Mesendoderm (in vitro differentiated cells): ENCODE results near the gene BCKDK.
A peak's percentile ranks its signal among the peaks of the same experiment; 100 is the strongest.

ENCODE experiments used
- DNase-seq: peaks from one replicate; pipeline ENCODE4 v3.0.0; 2013
- H2AK5ac ChIP-seq: 2 replicates; pipeline ENCODE4 v1.6.1; 2013; ENCODE audit warnings: low read length, inconsistent platforms
- H2BK120ac ChIP-seq: 2 replicates; pipeline ENCODE4 v1.6.1; 2013; ENCODE audit warnings: low read depth, mild to moderate bottlenecking, low read length, moderate library complexity, mixed read lengths
- H2BK15ac ChIP-seq: replicated peaks from 2 replicates; pipeline ENCODE4 v1.6.1; 2013; ENCODE audit warnings: low read depth, mild to moderate bottlenecking, moderate library complexity
- H2BK5ac ChIP-seq: 2 replicates; pipeline ENCODE4 v1.6.1; 2013; ENCODE audit warnings: low read length, inconsistent platforms
- H3K18ac ChIP-seq: 2 replicates; pipeline ENCODE4 v1.6.1; 2013; ENCODE audit warnings: mild to moderate bottlenecking, low read length, mixed read lengths
- H3K23ac ChIP-seq: one replicate; pipeline ENCODE4 v1.6.1; 2013; ENCODE audit warnings: low read length
- H3K27ac ChIP-seq: 2 replicates; pipeline ENCODE4 v1.5.1; 2013; ENCODE audit warnings: low read depth, mild to moderate bottlenecking, inconsistent platforms, low read length, moderate library complexity
- H3K27me3 ChIP-seq: 2 replicates; pipeline ENCODE4 v1.6.1; 2013; ENCODE audit warnings: low read length, control low read depth, mild to moderate bottlenecking, inconsistent platforms; ENCODE audit not compliant: insufficient read depth, poor library complexity
- H3K36me3 ChIP-seq: 2 replicates; pipeline ENCODE4 v1.6.1; 2013; ENCODE audit warnings: low read length, inconsistent platforms; ENCODE audit not compliant: control insufficient read depth, insufficient read depth
- H3K4ac ChIP-seq: one replicate; pipeline ENCODE4 v1.6.1; 2013; ENCODE audit warnings: low read depth, mild to moderate bottlenecking, low read length, moderate library complexity
- H3K4me1 ChIP-seq: 2 replicates; pipeline ENCODE4 v1.6.1; 2013; ENCODE audit warnings: low read depth, low read length, inconsistent platforms; ENCODE audit not compliant: control insufficient read depth
- H3K4me2 ChIP-seq: 2 replicates; pipeline ENCODE4 v1.6.1; 2013; ENCODE audit warnings: low read length
- H3K4me3 ChIP-seq: 2 replicates; pipeline ENCODE4 v1.5.1; 2013; ENCODE audit warnings: mild to moderate bottlenecking, low read length
- H3K56ac ChIP-seq: one replicate; pipeline ENCODE4 v1.6.1; 2013; ENCODE audit warnings: low read length
- H3K79me1 ChIP-seq: 2 replicates; pipeline ENCODE4 v1.6.1; 2013; ENCODE audit warnings: low read length, inconsistent platforms
- H3K79me2 ChIP-seq: 2 replicates; pipeline ENCODE4 v1.6.1; 2013; ENCODE audit warnings: mild to moderate bottlenecking, low read length; ENCODE audit not compliant: control insufficient read depth, insufficient read depth
- H3K9ac ChIP-seq: 2 replicates; pipeline ENCODE4 v1.6.1; 2013; ENCODE audit warnings: low read length, inconsistent platforms
- H4K5ac ChIP-seq: one replicate; pipeline ENCODE4 v1.6.1; 2013; ENCODE audit warnings: low read length
- H4K8ac ChIP-seq: one replicate; pipeline ENCODE4 v1.6.1; 2013; ENCODE audit warnings: low read depth, mild to moderate bottlenecking, control low read depth, low read length, moderate library complexity
- WGBS: extraction: QIAGEN DNeasy Blood & Tissue Kit; methylation state at CpG from one replicate; pipeline ENCODE4 v1.1.7; 2013; ENCODE audit warnings: low lambda C conversion rate, missing lambda C conversion rate; ENCODE audit not compliant: insufficient coverage; ENCODE audit errors: extremely low coverage; 5-methylcytosine and 5-hydroxymethylcytosine counted together

The BCKDK gene

DNA sequence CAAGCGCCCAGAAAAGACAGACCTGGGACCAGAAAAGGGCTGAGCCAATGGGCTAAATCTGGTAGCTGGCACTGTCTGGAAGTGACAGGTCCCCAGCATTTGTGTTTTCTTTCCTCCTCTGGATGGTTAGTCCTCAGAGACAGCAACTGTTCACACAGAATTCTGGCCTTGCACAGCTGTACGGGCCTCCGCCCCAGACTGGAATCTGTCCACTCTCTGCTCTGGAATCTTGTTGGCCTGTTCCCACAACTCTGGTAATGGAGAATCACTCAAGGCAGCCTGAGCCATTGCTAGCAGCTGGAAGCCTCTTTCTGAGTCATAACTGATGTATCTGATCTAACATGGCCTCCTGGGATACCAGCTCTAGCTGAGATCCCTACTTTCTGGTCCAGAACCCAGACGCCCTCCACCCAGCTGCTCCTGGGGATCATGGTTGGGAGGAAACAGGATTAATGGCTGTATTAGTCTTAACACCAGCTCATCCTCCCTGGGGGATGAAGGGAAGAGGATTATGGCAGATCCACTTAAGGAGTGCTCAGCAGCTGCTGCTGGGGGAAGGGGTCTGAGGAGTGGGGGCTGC lies 43.2 kb upstream of the BCKDK start:
- no peaks in the 10 kb centered on the region for H3K4me1 ChIP-seq
- no peak for DNase-seq
- no peak overlapping the region for H2BK15ac ChIP-seq
- no peak overlapping the region for H3K56ac ChIP-seq
- H2BK5ac ChIP-seq, result no peak overlapping the region
- no peaks in the 10 kb centered on the region for H3K27me3 ChIP-seq
- no peak overlapping the region for H3K9ac ChIP-seq
- H3K4me2 ChIP-seq, result no peak overlapping the region
- no peak overlapping the region for H3K23ac ChIP-seq
- H2BK120ac ChIP-seq, result no peak overlapping the region
- WGBS, result no CpG with 5 or more reads among the region's 4 CpGs
- H3K4me3 ChIP-seq, result no peak overlapping the region
- no peak overlapping the region for H4K8ac ChIP-seq
- peaks cover 18% of the 10 kb centered on the region for H3K79me2 ChIP-seq
- no peak overlapping the region for H3K4ac ChIP-seq
- no peak overlapping the region for H4K5ac ChIP-seq
- no peak overlapping the region for H3K18ac ChIP-seq
- H3K79me1 ChIP-seq, result peaks cover 18% of the 10 kb centered on the region
- no peak overlapping the region for H2AK5ac ChIP-seq
- no peak overlapping the region for H3K27ac ChIP-seq
- H3K36me3 ChIP-seq, result peaks cover 3% of the 10 kb centered on the region

DNA sequence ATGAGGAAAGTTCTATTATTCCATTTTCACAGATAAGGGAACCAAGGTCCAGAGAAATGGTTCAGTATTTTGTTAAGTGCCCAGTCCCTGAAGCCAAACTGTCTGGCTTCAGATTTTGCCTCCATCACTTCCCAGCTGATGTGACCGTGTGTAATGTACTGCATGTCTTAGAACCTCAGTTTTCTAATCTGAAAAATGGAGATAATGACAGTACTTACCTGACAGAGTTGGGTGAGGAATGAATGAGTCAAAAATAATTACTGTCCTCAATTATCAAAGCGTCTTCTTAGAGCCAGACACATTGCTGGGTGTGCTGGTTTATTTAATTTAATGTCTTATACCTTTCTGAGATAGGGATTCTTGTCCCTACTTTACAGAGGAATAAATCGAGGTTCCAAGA lies 40.8 kb upstream of the BCKDK start:
- Histone ChIP-seq H3K4me3 (no peak overlapping the region), H3K79me2 (peaks cover 29% of the 10 kb centered on the region), H3K27ac (no peak overlapping the region), H3K4me2 (no peak overlapping the region), H3K4me1 (peaks cover 3% of the 10 kb centered on the region), H2BK15ac (no peak overlapping the region), H3K56ac (no peak overlapping the region), H3K9ac (no peak overlapping the region), H3K79me1 (peaks cover 23% of the 10 kb centered on the region), H3K23ac (no peak overlapping the region), H2BK120ac (no peak overlapping the region), H3K27me3 (no peaks in the 10 kb centered on the region), H2AK5ac (no peak overlapping the region), H4K5ac (no peak overlapping the region), H3K36me3 (peaks cover 2% of the 10 kb centered on the region), H3K4ac (no peak overlapping the region), H4K8ac (no peak overlapping the region), H3K18ac (no peak overlapping the region), H2BK5ac (no peak overlapping the region)
- DNase-seq, result no peak
- no CpG with 5 or more reads among the region's 3 CpGs for WGBS

DNA sequence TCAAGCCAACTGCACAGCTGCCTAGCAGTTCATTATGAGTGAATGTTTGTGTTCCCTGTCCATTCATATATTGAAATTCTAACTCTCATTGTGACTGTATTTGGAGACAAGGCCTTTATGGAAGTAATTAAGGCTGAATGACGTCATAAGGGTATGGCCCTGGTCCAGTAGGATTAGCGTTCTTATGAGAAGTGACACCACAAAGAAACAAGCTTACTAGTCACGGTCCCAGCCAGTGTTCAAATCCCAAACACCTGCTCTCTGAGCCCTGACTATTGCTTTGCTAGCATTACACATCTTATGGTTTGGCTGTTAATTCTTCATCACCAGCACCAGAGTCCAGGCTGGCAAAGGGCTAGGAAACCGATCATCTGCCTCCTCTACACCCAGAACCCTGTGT lies 36.3 kb upstream of the BCKDK start:
- Histone ChIP-seq H3K4me2 (peak overlapping the region; percentile 81), H3K4ac (peak overlapping the region; percentile 21), H3K4me1 (peaks cover 3% of the 10 kb centered on the region), H4K5ac (no peak overlapping the region), H2BK15ac (no peak overlapping the region), H3K23ac (no peak overlapping the region), H3K56ac (peak overlapping the region; percentile 94), H4K8ac (no peak overlapping the region), H3K27ac (no peak overlapping the region), H2BK5ac (no peak overlapping the region), H3K79me1 (peaks cover 23% of the 10 kb centered on the region), H3K4me3 (peak overlapping the region; percentile 81), H2BK120ac (no peak overlapping the region), H3K27me3 (no peaks in the 10 kb centered on the region), H3K36me3 (no peaks in the 10 kb centered on the region), H3K18ac (no peak overlapping the region), H3K79me2 (peaks cover 33% of the 10 kb centered on the region), H3K9ac (peak overlapping the region; percentile 90), H2AK5ac (no peak overlapping the region)
- DNase-seq, result no peak
- WGBS, result no CpG with 5 or more reads among the region's 4 CpGs

DNA sequence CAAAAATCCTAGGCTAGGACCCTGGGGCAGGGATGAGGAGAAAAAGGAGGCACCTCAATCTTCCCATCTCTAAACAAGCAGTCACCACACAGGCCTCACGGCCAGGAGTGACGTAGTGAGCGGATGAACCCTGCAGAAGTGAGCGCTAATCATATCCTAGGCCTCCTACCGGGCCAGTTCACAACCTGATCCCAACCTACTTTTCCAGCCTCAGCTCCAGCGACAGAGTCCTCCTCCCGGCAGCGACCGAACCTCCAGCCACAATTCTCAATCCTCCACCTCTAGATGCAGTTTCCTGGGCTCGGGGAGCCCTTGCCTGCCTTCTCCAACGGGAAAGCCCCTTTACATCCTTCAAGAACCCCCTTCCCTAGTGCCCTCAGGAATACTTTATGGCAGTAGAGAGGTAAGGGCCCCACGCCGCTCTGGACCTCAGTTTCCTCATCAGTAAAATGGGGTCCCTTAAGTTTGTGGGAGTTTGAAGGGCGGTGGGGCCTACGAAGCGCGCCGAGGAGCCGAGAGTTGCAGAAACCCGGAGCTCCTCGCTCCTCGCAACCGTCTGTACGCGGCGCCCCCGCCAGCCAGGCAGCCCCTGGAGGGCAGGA lies 35.5 kb upstream of the BCKDK start:
- H3K79me2 ChIP-seq, result peaks cover 33% of the 10 kb centered on the region
- peak overlapping the region; percentile 7 for H2AK5ac ChIP-seq
- peak overlapping the region; percentile 81 for H3K4me3 ChIP-seq
- no peak overlapping the region for H2BK120ac ChIP-seq
- H4K8ac ChIP-seq, result no peak overlapping the region
- peaks cover 21% of the 10 kb centered on the region for H3K79me1 ChIP-seq
- H3K4me2 ChIP-seq, result peak overlapping the region; percentile 81
- no peak overlapping the region for H2BK15ac ChIP-seq
- no peak overlapping the region for H4K5ac ChIP-seq
- peak overlapping the region; percentile 17 for H3K27ac ChIP-seq
- H3K4ac ChIP-seq, result peak overlapping the region; percentile 11
- peak overlapping the region; percentile 90 for H3K9ac ChIP-seq
- H3K18ac ChIP-seq, result peak overlapping the region; percentile 29
- H3K27me3 ChIP-seq, result no peaks in the 10 kb centered on the region
- H3K36me3 ChIP-seq, result no peaks in the 10 kb centered on the region
- H3K56ac ChIP-seq, result peak overlapping the region; percentile 94
- WGBS, result no CpG with 5 or more reads among the region's 27 CpGs
- H2BK5ac ChIP-seq, result peak overlapping the region; percentile 62
- DNase-seq, result peak; percentile 65
- H3K23ac ChIP-seq, result no peak overlapping the region
- peaks cover 3% of the 10 kb centered on the region for H3K4me1 ChIP-seq

DNA sequence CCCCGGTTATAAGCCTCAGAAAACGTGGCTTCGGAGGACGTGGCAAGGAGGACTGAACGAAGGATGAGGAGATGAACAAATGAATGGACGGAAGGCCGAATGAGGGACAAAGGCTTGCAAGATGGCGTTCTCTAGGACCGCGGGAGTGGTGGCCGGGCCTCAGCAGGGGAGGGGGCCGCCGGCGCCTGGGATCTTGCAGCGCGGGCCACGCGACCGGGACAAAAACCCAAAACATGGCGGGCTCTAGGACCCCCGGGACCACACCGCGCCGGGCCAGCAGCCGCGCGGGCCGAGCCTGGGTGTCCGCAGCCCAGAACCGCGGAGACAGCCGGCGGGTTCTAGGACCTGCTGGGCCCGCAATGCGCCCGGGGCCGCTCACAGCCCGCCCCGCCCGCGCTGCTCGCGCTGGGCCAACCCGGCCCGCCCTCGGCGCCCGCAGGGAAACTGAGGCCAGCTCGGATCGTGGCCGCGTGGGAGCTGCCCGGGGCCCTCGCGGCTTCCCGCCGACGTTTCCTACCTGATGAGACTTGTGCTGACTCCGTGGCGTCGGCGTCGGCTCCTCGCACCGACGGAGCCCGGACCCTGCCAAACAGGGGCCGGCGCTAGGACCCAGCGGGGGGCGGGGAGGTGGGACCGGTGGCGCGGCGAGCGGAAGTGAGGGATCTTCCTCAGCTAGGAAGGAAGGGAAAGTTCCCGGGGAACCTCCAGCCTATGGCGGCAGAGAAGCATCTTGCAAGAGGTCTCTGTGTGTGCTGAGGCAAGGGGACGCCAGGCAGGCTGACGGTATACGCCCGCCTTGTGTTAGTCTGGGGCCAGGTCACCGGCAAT lies 34.8 kb upstream of the BCKDK start:
- H3K23ac ChIP-seq, result no peak overlapping the region
- H4K5ac ChIP-seq, result no peak overlapping the region
- H3K27ac ChIP-seq, result peak overlapping the region; percentile 95
- peak overlapping the region; percentile 90 for H3K9ac ChIP-seq
- H3K4me3 ChIP-seq, result peak overlapping the region; percentile 81
- no peaks in the 10 kb centered on the region for H3K27me3 ChIP-seq
- H4K8ac ChIP-seq, result no peak overlapping the region
- H2BK15ac ChIP-seq, result no peak overlapping the region
- peaks cover 3% of the 10 kb centered on the region for H3K4me1 ChIP-seq
- no peak overlapping the region for H2AK5ac ChIP-seq
- peak overlapping the region; percentile 90 for H3K18ac ChIP-seq
- no peaks in the 10 kb centered on the region for H3K36me3 ChIP-seq
- H3K79me1 ChIP-seq, result peaks cover 21% of the 10 kb centered on the region
- peak overlapping the region; percentile 82 for H2BK5ac ChIP-seq
- peak; percentile 96 for DNase-seq
- H3K56ac ChIP-seq, result peak overlapping the region; percentile 99
- H2BK120ac ChIP-seq, result peak overlapping the region; percentile 52
- H3K79me2 ChIP-seq, result peaks cover 31% of the 10 kb centered on the region
- peak overlapping the region; percentile 97 for H3K4me2 ChIP-seq
- no CpG with 5 or more reads among the region's 83 CpGs for WGBS
- peak overlapping the region; percentile 73 for H3K4ac ChIP-seq
